Pancreas (tissue), 10 donors: Measurements from ENCODE around the gene GPAM. TPM values are rescaled to one million over a fixed set of nuclear protein-coding genes. Genes with fewer than 3 reads are reported as not detected.

Experiments used
- ATAC-seq, 4 donors: fragments of 200-7000 bp; cut with Tn5 transposase; one replicate each; pipeline versions ENCODE4 v1.8.0 to v1.9.1; 2020; ENCODE audit warnings: mild to moderate bottlenecking in 4 of 4, moderate library complexity in 4 of 4
- DNase-seq, 6 donors: peaks; one replicate each; pipeline ENCODE4 v3.0.0-alpha.2; 2020
- FAIRE-seq: peaks from 2 replicates; lab custom pipeline; 2012; peaks lifted over from hg19 to GRCh38; lab: Jason Lieb, UNC
- H3K27ac ChIP-seq, 4 donors: fragments of 200-600 bp; sonication (generic); 1 replicate in 3 of 4; 2 replicates in 1 of 4; pipeline versions ENCODE4 v1.5.0 to v1.8.0; 2020
- H3K27me3 ChIP-seq, 4 donors: fragments of 200-600 bp; one replicate each; pipeline ENCODE4 v1.8.0; 2021
- H3K36me3 ChIP-seq, 3 donors: fragments of 200-600 bp; sonication (generic) in 1 of 3; one replicate each; pipeline versions ENCODE4 v1.5.0 to v1.8.0; 2020 to 2021
- H3K4me1 ChIP-seq, 3 donors: fragments of 200-600 bp; one replicate each; pipeline ENCODE4 v1.8.0; 2021
- H3K4me3 ChIP-seq, 4 donors: fragments of 200-600 bp; sonication (generic) in 2 of 4; one replicate each; pipeline versions ENCODE4 v1.5.0 to v1.8.0; 2020 to 2021
- H3K9me3 ChIP-seq, 4 donors: fragments of 200-600 bp; one replicate each; pipeline ENCODE4 v1.8.0; 2021
- CTCF ChIP-seq, 4 donors: fragments of 200-600 bp; sonication (generic) in 3 of 4; IDR thresholded peaks; one replicate each; pipeline versions ENCODE4 v1.5.0 to v1.8.0; 2021; ENCODE audit warnings: antibody characterized with exemption in 4 of 4
- WGBS, 2 donors: extraction: QIAGEN DNeasy Blood & Tissue Kit; methylation state at CpG; one replicate each; pipeline ENCODE4 v1.1.7; 2013; 5-methylcytosine and 5-hydroxymethylcytosine counted together
- intact Hi-C, 3 donors: fragments of 100-400 bp; cut with DNase I; formaldehyde crosslinking; loops; one replicate each; pipeline versions ENCODE4 v1.11.1 to v1.14.2; 2022
- polyA plus RNA-seq, 2 donors: library from polyadenylated mRNA; stranded (reverse); fragments of 200-250 nt; gene quantifications; one replicate each; pipeline ENCODE4 v1.2.3, GENCODE V29; 2013
- total RNA-seq, 6 donors: library from RNA; stranded (reverse); fragmentation: NEBNext Ultra II Directional in 4 of 6; extraction: Animal tissue kit (Norgen Biotek cat#: 25700) in 4 of 6; gene quantifications; one replicate each; pipeline versions ENCODE4 v1.2.1 to v1.2.4, GENCODE V29; 2021 to 2023
- donor health status: healthy with polysubstance abuse.
- donor health status: DM: no; HTN: no; CAD: no; lungs with moderate emphysema.
- donor health status: DM: no; HTN: no; CAD: no.
- donor health status: control.
- donor health status: control.
- donor health status: Bipolar disorder and iron deficiency.
- donor health status: DM: yes; HTN: yes; CAD: no.
- donor health status: DM: no; HTN: no; CAD: no.
- donor health status: DM: no; HTN: no; CAD: no.
- donor health status: DM: yes; HTN: yes; CAD: no.

The GPAM gene
- total and polyA plus RNA-seq, 8 donors: 2.9 to 29.4 (median 4.2) TPM

GRCh38 chr10:112132435-112132834, 51.1 kb downstream of the GPAM start:
- no peak for FAIRE-seq
- Histone ChIP-seq H3K9me3 (no peaks in the 10 kb centered on the region), H3K27me3 (no peaks in the 10 kb centered on the region), H3K36me3 (no peaks in the 10 kb centered on the region), H3K27ac (no peak overlapping the region), H3K4me3 (no peak overlapping the region), H3K4me1 (no peaks in the 10 kb centered on the region)
- no peak for TF ChIP-seq CTCF (IDR thresholded peaks at IDR 0.05)
- 63 to 67% methylated on average over 4 of the region's 4 CpGs for WGBS, 2 donors
- intact Hi-C loops: loop anchor here in 1 of 3 donors (10.0 kb wide), 1 partner anchor 378 kb away; no protein-coding TSS in a partner anchor
- ATAC-seq: no peak
- DNase-seq: no peak

GRCh38 chr10:112131996-112132395, 51.6 kb downstream of the GPAM start:
- H3K27me3 ChIP-seq: no peaks in the 10 kb centered on the region
- no peak overlapping the region for H3K4me3 ChIP-seq
- FAIRE-seq (no peak), DNase-seq (no peak), ATAC-seq (no peak)
- intact Hi-C loops: loop anchor here in 1 of 3 donors (10.0 kb wide), 1 partner anchor 377 kb away; no protein-coding TSS in a partner anchor
- H3K36me3 ChIP-seq: no peaks in the 10 kb centered on the region
- WGBS, 2 donors: 73 to 85% methylated on average over 3 of the region's 3 CpGs
- H3K27ac ChIP-seq: no peak overlapping the region
- no peaks in the 10 kb centered on the region for H3K9me3 ChIP-seq
- H3K4me1 ChIP-seq: no peaks in the 10 kb centered on the region
- TF ChIP-seq CTCF (IDR thresholded peaks at IDR 0.05): no peak

- WGBS, 2 donors: 57 to 76% methylated on average over 11 of the region's 11 CpGs
- Histone ChIP-seq H3K36me3 (no peaks in the 10 kb centered on the region), H3K4me1 (no peaks in the 10 kb centered on the region), H3K27ac (no peak overlapping the region), H3K27me3 (no peaks in the 10 kb centered on the region), H3K9me3 (no peaks in the 10 kb centered on the region), H3K4me3 (no peak overlapping the region)
- no peak for TF ChIP-seq CTCF (IDR thresholded peaks at IDR 0.05)
- DNase-seq (no peak), FAIRE-seq (no peak), ATAC-seq (no peak)
- intact Hi-C loops: loop anchor here in 1 of 3 donors (10.0 kb wide), 1 partner anchor 377 kb away; no protein-coding TSS in a partner anchor
Measured at GRCh38 chr10:112131346-112131745, 52.2 kb downstream of the GPAM start.

GRCh38 chr10:112126901-112127300, 56.7 kb downstream of the GPAM start:
- Histone ChIP-seq H3K27ac (no peak overlapping the region), H3K9me3 (no peaks in the 10 kb centered on the region), H3K36me3 (no peaks in the 10 kb centered on the region), H3K4me3 (no peak overlapping the region), H3K4me1 (no peaks in the 10 kb centered on the region), H3K27me3 (no peaks in the 10 kb centered on the region)
- ATAC-seq: no peak
- TF ChIP-seq CTCF (IDR thresholded peaks at IDR 0.05): no peak
- DNase-seq: no peak
- intact Hi-C loops: loop anchor here in 1 of 3 donors (10.0 kb wide), 1 partner anchor 188 kb away; no protein-coding TSS in a partner anchor
- 74 to 83% methylated on average over 5 of the region's 5 CpGs for WGBS, 2 donors
- FAIRE-seq: no peak

- no peak for TF ChIP-seq CTCF (IDR thresholded peaks at IDR 0.05)
Measured at GRCh38 chr10:112126172-112126571, 57.4 kb downstream of the GPAM start.

More at GRCh38 chr10:112126172-112126571, 57.4 kb downstream of the GPAM start:
- intact Hi-C loops: loop anchor here in 1 of 3 donors (10.0 kb wide), 1 partner anchor 189 kb away; no protein-coding TSS in a partner anchor
- H3K27me3 ChIP-seq: no peaks in the 10 kb centered on the region
- H3K4me1 ChIP-seq: no peaks in the 10 kb centered on the region
- ATAC-seq (no peak), DNase-seq (no peak), FAIRE-seq (no peak)
- no peaks in the 10 kb centered on the region for H3K36me3 ChIP-seq
- H3K9me3 ChIP-seq: no peaks in the 10 kb centered on the region
- no peak overlapping the region for H3K27ac ChIP-seq
- no peak overlapping the region for H3K4me3 ChIP-seq
- 83 to 88% methylated on average over 5 of the region's 5 CpGs for WGBS, 2 donors
